Parathyroid adenoma (tissue), 2 donors: ENCODE results near the gene FSD1.

ENCODE experiments used
- H2AFZ ChIP-seq: fragments of 300-600 bp; sonication (generic); one replicate; pipeline ENCODE4 v1.7.0; 2017; ENCODE audit warnings: antibody characterized with exemption, mild to moderate bottlenecking
- H3K27ac ChIP-seq: fragments of 300-600 bp; sonication (generic); one replicate; pipeline ENCODE4 v1.7.0; 2017
- H3K27me3 ChIP-seq: fragments of 300-600 bp; sonication (generic); one replicate; pipeline ENCODE4 v1.7.0; 2017; ENCODE audit warnings: low read length; ENCODE audit not compliant: control insufficient read depth, insufficient read depth
- H3K36me3 ChIP-seq: fragments of 300-600 bp; sonication (generic); one replicate; pipeline ENCODE4 v1.7.0; 2017; ENCODE audit warnings: low read length; ENCODE audit not compliant: control insufficient read depth, insufficient read depth
- H3K4me1 ChIP-seq: fragments of 300-600 bp; sonication (generic); one replicate; pipeline ENCODE4 v1.7.0; 2017; ENCODE audit warnings: control low read depth
- H3K4me2 ChIP-seq: fragments of 300-600 bp; sonication (generic); one replicate; pipeline ENCODE4 v1.7.0; 2017; ENCODE audit warnings: low read length
- H3K4me3 ChIP-seq: fragments of 300-600 bp; sonication (generic); one replicate; pipeline ENCODE4 v1.7.0; 2017; ENCODE audit warnings: low read depth, low read length
- H3K79me2 ChIP-seq: fragments of 300-600 bp; sonication (generic); one replicate; pipeline ENCODE4 v1.7.0; 2017; ENCODE audit warnings: control low read depth
- H3K9ac ChIP-seq: fragments of 300-600 bp; sonication (generic); one replicate; pipeline ENCODE4 v1.7.0; 2017; ENCODE audit warnings: mild to moderate bottlenecking
- H3K9me3 ChIP-seq: fragments of 300-600 bp; sonication (generic); one replicate; pipeline ENCODE4 v1.7.0; 2017; ENCODE audit warnings: low read length; ENCODE audit not compliant: control insufficient read depth
- CTCF ChIP-seq: fragments of 300-600 bp; sonication (generic); IDR thresholded peaks from one replicate; pipeline ENCODE4 v1.7.0; 2017; ENCODE audit warnings: antibody characterized with exemption, mild to moderate bottlenecking
- donor health status: primary hyperparathyroidism.

FSD1 gene

GRCh38 chr19:4366666-4367335 lies 62.4 kb downstream of the FSD1 start:
- H3K4me2 ChIP-seq, result no peak overlapping the region
- H2AFZ ChIP-seq, result no peak overlapping the region
- TF ChIP-seq CTCF, result no peak
- H3K4me3 ChIP-seq, result no peak overlapping the region
- H3K79me2 ChIP-seq, result peaks cover 39% of the 10 kb centered on the region
- no peak overlapping the region for H3K9ac ChIP-seq
- H3K4me1 ChIP-seq, result peaks cover 38% of the 10 kb centered on the region
- no peaks in the 10 kb centered on the region for H3K36me3 ChIP-seq
- H3K27me3 ChIP-seq, result no peaks in the 10 kb centered on the region
- no peak overlapping the region for H3K27ac ChIP-seq
- no peaks in the 10 kb centered on the region for H3K9me3 ChIP-seq

GRCh38 chr19:4367336-4367723 lies 62.9 kb downstream of the FSD1 start:
- H3K9me3 ChIP-seq, result no peaks in the 10 kb centered on the region
- H3K79me2 ChIP-seq, result peaks cover 44% of the 10 kb centered on the region
- H2AFZ ChIP-seq, result no peak overlapping the region
- no peak overlapping the region for H3K4me2 ChIP-seq
- no peak overlapping the region for H3K9ac ChIP-seq
- peaks cover 43% of the 10 kb centered on the region for H3K4me1 ChIP-seq
- H3K4me3 ChIP-seq, result no peak overlapping the region
- H3K27ac ChIP-seq, result no peak overlapping the region
- no peaks in the 10 kb centered on the region for H3K36me3 ChIP-seq
- H3K27me3 ChIP-seq, result no peaks in the 10 kb centered on the region
- no peak for TF ChIP-seq CTCF

- peaks cover 47% of the 10 kb centered on the region for H3K4me1 ChIP-seq
- H3K9me3 ChIP-seq, result no peaks in the 10 kb centered on the region
These were observed 63.4 kb downstream of the FSD1 start for GRCh38 chr19:4367781-4368127.

GRCh38 chr19:4368128-4368820 lies 63.9 kb downstream of the FSD1 start:
- Histone ChIP-seq H3K36me3 (no peaks in the 10 kb centered on the region), H2AFZ (no peak overlapping the region), H3K4me3 (no peak overlapping the region), H3K79me2 (peaks cover 48% of the 10 kb centered on the region), H3K4me2 (no peak overlapping the region), H3K9me3 (no peaks in the 10 kb centered on the region), H3K9ac (no peak overlapping the region), H3K4me1 (peaks cover 52% of the 10 kb centered on the region), H3K27ac (peak overlapping the region; percentile 99), H3K27me3 (no peaks in the 10 kb centered on the region)
- no peak for TF ChIP-seq CTCF

More at GRCh38 chr19:4367781-4368127, 63.4 kb downstream of the FSD1 start:
- Histone ChIP-seq H3K36me3 (no peaks in the 10 kb centered on the region), H3K79me2 (peaks cover 47% of the 10 kb centered on the region), H3K9ac (no peak overlapping the region), H3K27ac (peak overlapping the region; percentile 99), H3K4me3 (no peak overlapping the region), H3K4me2 (no peak overlapping the region), H3K27me3 (no peaks in the 10 kb centered on the region), H2AFZ (no peak overlapping the region)
- no peak for TF ChIP-seq CTCF
